ENCODE data around the gene SIVA1. TPM values are rescaled to one million over a fixed set of nuclear protein-coding genes. Genes with fewer than 3 reads are reported as not detected.

Gene SIVA1
- total and polyA plus RNA-seq, 2 of the 8 experiments (the other 6 are each of a cell fraction or from before 2014, with no cell fraction given): 123 to 589 TPM

DNA sequence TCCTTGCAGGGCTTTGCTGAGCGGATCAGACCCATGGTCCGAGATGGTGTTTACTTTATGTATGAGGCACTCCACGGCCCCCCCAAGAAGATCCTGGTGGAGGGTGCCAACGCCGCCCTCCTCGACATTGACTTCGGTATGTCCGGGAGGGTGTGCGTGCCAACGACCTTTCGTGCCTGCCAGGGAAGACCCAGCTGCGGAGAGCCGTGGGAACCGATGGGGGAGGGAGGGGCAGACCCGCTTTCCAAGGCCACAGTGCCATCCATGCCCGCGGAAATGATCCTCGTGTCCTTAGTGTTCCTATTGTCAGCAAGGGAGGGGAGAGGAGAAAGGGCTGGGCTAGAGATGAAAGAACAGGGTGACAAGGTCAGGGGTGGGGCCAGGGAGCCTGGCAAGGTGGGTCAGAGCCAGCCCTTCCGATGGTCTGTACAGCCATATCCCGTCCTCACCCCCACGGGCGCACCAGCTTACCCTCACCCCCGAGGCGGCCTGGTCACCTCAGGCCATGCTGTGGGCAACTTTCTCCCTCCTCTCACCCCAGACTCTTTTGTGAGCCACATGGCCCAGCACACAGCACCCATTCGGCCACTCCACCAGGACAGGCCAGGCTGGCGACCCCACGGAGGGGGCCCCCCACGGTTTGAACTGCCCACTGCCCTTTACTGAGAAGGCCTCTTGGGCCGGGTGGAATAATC, 11.7 kb upstream of the SIVA1 start:
- H3K36me3 ChIP-seq (ENCODE audit: control insufficient read depth in 2 of 4, insufficient read depth in 4 of 4, low read length in 3 of 4): peaks cover 0 to 4% (median 0%) of the 10 kb centered on the region in 4 experiments; a peak in 1 of 8 replicates
- no peak overlapping the region for H3K4ac ChIP-seq (replicated peaks; ENCODE audit: insufficient read length, low read depth, low read length)
- CTCF ChIA-PET (ENCODE audit: partially characterized antibody): interaction anchor here (0.7 to 1.5 kb wide), 6 partner anchors 11 to 39 kb away, joined by 3 to 5 read pairs (median 4); partner anchors contain the start of gene SIVA1
- no peak overlapping the region; the same call in 1 of the 2 replicates for H4K8ac ChIP-seq (ENCODE audit: extremely low read depth, insufficient read depth, low read length)
- H2BK20ac ChIP-seq (ENCODE audit: low read length): no peak overlapping the region
- no peaks in the 10 kb centered on the region; a peak in 1 of 7 replicates for H3K4me1 ChIP-seq (replicated peaks in 1 of 4; ENCODE audit: control insufficient read depth in 3 of 4, insufficient read depth in 4 of 4, low read length in 3 of 4)
- H2BK5ac ChIP-seq (ENCODE audit: low read depth, low read length): no peak overlapping the region; the same call in 1 of the 2 replicates
- no peak overlapping the region for H2AK5ac ChIP-seq (ENCODE audit: low read depth, low read length)
- no peak overlapping the region for H3K4me3 ChIP-seq (ENCODE audit: extremely low read depth in 1 of 4, insufficient read depth in 2 of 4, low read depth in 3 of 4, low read length in 4 of 4)
- H3K27me3 ChIP-seq (replicated peaks in 1 of 4; ENCODE audit: control insufficient read depth in 3 of 4, extremely low read depth in 1 of 4, insufficient read depth in 3 of 4, low read length in 3 of 4): 0 out of 7 replicates have a peak, but pooled peaks cover 0 to 2% (median 0%) of the 10 kb centered on the region in 4 experiments
- FAIRE-seq (no peak), DNase-seq (ENCODE audit: low read depth in 1 of 2, low spot score in 2 of 2) (no peak)
- POLR2A ChIA-PET (ENCODE audit: partially characterized antibody): interaction anchor here (1.3 kb wide), 1 partner anchor 11 kb away, joined by 6 read pairs; the partner anchor contains the start of gene SIVA1
- H3K4me2 ChIP-seq (ENCODE audit: insufficient read depth in 1 of 2, low read depth in 2 of 2, low read length in 2 of 2): no peak overlapping the region
- no peak overlapping the region for H2BK120ac ChIP-seq (replicated peaks; ENCODE audit: low read depth, low read length)
- H3K23ac ChIP-seq (ENCODE audit: insufficient read length): no peak overlapping the region
- H3K79me2 ChIP-seq (ENCODE audit: control insufficient read depth in 1 of 2, insufficient read depth in 2 of 2, low read length in 2 of 2): no peaks in the 10 kb centered on the region
- H2BK12ac ChIP-seq (ENCODE audit: low read depth, low read length): no peak overlapping the region
- H3K79me1 ChIP-seq (ENCODE audit: low read depth, low read length): no peaks in the 10 kb centered on the region
- H2AFZ ChIP-seq (ENCODE audit: low read length): no peak overlapping the region
- no peak overlapping the region for H4K91ac ChIP-seq (replicated peaks; ENCODE audit: insufficient read length, low read length)
- no peak overlapping the region for H3K14ac ChIP-seq (ENCODE audit: insufficient read length)
- no peak overlapping the region for H3K56ac ChIP-seq (replicated peaks; ENCODE audit: insufficient read length, low read depth, low read length)
- H3K23me2 ChIP-seq (ENCODE audit: low read depth, low read length): no peaks in the 10 kb centered on the region
- H3K9ac ChIP-seq (replicated peaks in 1 of 4; ENCODE audit: extremely low read depth in 1 of 4, low read depth in 3 of 4, low read length in 3 of 4): no peak overlapping the region
- no peak overlapping the region for H3K18ac ChIP-seq (ENCODE audit: extremely low read depth, low read length)
- WGBS, 2 experiments (ENCODE audit: extremely low coverage in 1 of 2, insufficient coverage in 1 of 2, insufficient read length in 1 of 2, insufficient replicate concordance in 2 of 2, low coverage in 1 of 2, low lambda C conversion rate in 2 of 2, missing lambda C conversion rate in 1 of 2): 89% methylated on average over 17 of the region's 29 CpGs; no CpG with 5 or more reads in 1 of the 2 experiments
- H4K20me1 ChIP-seq (replicated peaks in 1 of 2; ENCODE audit: control insufficient read depth in 1 of 2, insufficient read depth in 2 of 2, low read length in 2 of 2): peaks cover 0 to 8% of the 10 kb centered on the region in 2 experiments
- no peaks in the 10 kb centered on the region for H3K9me3 ChIP-seq (ENCODE audit: insufficient read depth in 2 of 2, low read depth in 1 of 2, low read length in 1 of 2)
- no peak overlapping the region for H3K27ac ChIP-seq (ENCODE audit: low read depth, low read length)
- H4K5ac ChIP-seq (ENCODE audit: insufficient read length, low read depth, low read length): no peak overlapping the region
- H2BK15ac ChIP-seq (ENCODE audit: low read length): no peak overlapping the region
- TF ChIP-seq, protein P1, sequence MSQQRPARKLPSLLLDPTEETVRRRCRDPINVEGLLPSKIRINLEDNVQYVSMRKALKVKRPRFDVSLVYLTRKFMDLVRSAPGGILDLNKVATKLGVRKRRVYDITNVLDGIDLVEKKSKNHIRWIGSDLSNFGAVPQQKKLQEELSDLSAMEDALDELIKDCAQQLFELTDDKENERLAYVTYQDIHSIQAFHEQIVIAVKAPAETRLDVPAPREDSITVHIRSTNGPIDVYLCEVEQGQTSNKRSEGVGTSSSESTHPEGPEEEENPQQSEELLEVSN (IDR thresholded peaks at IDR 0.05): no peak
- TF ChIP-seq CEBPB (IDR thresholded peaks at IDR 0.05; ENCODE audit: low read depth, low read length) (no peak), JUN (IDR thresholded peaks at IDR 0.05; ENCODE audit: low read depth, low read length) (no peak), POLR2AphosphoS5 (IDR thresholded peaks at IDR 0.05; ENCODE audit: low read depth, low read length) (no peak), NANOG (IDR thresholded peaks at IDR 0.05; ENCODE audit: insufficient read depth, low read depth, low read length, poor library complexity, severe bottlenecking) (no peak), ZNF274 (IDR thresholded peaks at IDR 0.05; ENCODE audit: borderline replicate concordance, extremely low read depth, low read length) (no peak), CTBP2 (IDR thresholded peaks at IDR 0.05; ENCODE audit: borderline replicate concordance, insufficient read depth, insufficient read length, low read length) (no peak), SIRT6 (IDR thresholded peaks at IDR 0.05; ENCODE audit: low read length) (no peak), JUND (IDR thresholded peaks at IDR 0.05; ENCODE audit: low read length) (no peak), SUZ12 (IDR thresholded peaks at IDR 0.05; ENCODE audit: low read length) (no peak)
